GM21367 (cell line): Measurements from ENCODE around the gene ADCY4.

Experiments used
- ATAC-seq: cut with Tn5 transposase; IDR thresholded peaks from one replicate; pipeline ENCODE4 v1.9.1; 2021; ENCODE audit not compliant: unreplicated experiment

Gene ADCY4

GRCh38 chr14:24300326-24300980 is 34.4 kb downstream of the ADCY4 start:
- no peak for ATAC-seq

DNA sequence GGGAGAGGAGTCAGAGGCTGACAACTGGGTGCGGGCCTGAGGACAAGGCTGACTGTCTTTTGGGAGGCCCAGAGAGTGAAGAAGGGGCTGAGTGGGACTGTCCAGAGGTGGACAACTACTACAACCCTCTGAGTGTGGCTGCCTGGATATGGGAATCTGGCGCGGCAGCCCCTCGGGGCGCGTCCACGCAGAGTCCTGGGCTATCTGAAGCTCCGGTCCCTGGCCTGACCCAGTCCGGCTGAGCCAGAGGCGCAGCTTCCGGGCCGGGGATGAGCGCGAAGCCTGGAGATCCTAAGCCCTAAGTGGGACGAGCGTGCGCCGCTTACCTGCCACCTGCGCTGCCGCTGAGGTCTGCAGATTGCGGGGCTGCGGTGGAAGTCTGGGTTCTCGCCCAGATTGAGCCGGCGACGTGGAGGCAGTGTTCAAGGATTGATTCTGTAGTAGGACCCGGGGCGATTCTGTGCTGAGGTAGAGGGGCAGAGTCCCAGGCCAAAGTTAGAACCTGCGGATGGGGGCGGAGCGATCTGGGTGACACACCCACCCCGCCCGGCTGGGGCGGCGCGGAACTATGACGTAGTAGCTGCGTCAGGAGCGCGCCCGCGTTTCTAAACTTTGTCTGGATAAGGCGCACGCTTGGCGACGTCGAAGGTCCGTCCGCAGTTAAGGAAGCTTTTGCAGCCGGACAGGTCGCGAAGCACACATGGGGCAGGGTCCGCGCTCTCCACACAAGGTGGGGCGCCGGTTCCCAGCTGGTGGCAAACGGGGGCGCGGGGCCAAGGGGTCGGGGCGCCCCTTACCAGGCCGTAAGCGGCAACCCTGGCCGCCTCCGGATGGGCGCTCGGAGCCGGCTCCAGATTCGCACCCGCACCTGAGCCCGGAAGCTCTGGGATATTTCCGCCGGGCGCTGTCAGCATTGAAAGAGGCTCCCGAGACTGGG is 35.3 kb downstream of the ADCY4 start, which contains the start of the genes DHRS1 and NOP9:
TSS of gene DHRS1 (minus strand) at position 526 of the 937 bp plus-strand sequence. CDS start 674 bp downstream, outside the sequence.
TSS of gene NOP9 (plus strand) at position 596 of the 937 bp plus-strand sequence. CDS start at position 701, 105 bp downstream.
- peak; percentile 57 for ATAC-seq

DNA sequence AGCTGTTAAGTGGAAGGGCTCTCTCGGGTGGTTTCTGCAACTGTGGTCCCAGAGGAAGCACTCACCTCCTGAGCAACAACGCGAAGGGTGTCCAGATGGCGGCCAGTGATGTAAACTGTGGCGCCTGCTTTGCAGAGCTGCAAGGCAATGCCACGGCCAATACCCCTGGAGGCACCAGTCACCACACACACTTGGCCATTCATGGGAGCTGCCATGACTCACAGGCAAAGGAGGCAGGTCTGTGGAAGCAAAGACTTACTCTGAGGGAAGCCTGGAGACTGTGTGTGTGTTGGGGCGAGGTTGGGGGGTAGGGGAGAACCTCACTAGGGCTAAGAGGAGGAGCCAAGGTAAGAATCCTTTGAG is 36.0 kb downstream of the ADCY4 start:
- ATAC-seq, result no peak

DNA sequence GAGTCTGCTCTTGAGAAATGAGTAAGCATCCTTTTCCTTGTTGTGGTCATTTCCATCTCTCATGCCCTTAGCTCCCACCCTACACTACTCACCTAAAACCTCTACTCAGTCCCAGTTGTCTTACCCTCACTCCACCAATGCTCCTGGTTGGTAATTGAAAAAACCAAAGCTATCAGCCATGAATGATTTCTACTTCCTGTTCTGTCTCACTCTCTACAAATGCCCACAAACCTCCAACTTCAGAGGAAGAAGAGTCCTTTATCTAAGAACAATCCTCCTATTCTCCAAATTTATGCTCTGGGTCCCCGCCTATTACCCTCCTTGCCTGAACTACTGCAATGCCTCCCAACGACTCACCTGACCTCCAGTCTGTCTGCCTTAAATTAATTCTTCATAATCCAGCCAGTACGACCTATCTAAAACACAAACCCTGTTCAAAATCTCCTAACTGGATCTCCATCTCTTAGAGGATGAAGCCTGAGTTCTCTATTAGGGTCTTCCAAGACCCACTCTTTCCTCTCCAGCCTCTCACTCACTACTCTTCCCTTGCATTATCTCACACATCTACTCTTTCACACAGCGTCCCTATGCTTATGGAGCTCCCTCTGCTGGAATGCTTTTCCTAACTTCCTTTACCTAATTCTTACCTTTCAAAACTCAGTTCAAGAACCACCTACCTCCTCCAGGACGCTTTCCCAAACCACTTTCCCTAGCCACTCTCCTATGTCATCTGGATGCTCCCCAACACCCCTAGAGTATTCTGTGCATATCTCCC is 37.5 kb downstream of the ADCY4 start:
- peak; percentile 11 for ATAC-seq

DNA sequence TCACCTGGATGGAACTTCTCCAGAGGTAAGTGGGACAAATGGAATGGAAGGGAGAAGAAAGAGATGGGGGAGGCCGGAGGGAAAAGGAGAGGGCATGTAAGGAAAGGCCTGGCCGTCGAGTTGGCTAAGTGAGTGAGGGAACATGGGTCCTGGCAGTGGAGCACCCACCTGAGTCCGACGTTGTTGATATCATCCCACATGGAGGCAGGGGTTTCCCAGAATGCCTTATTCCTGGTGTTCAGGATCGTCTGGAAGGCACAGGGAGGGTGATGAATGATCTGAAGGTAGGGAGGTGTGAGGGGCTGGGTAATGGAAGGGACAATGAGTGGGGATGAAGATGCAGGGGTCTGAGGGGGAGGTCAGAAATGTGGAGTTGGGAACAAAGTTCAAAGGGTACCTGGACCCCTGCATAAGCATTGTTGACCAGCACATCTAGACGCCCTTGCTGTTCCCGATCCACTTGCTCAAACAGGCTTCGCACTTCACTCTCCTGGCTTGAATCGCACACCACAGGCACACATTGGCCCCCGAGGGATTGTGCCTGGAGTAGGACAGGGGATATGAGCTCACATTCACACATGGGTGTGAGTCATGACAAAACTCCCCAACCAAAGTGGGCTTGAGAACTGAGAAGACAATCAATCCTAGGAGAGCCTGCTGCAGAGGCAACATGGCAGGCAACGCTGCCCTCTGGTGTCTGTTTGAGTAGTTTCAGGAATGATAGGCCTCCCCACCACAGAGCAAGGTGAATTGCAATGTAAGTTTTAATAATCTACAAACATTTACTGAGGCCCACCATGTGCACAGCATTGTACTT is 38.3 kb downstream of the ADCY4 start:
- peak; percentile 39 for ATAC-seq

DNA sequence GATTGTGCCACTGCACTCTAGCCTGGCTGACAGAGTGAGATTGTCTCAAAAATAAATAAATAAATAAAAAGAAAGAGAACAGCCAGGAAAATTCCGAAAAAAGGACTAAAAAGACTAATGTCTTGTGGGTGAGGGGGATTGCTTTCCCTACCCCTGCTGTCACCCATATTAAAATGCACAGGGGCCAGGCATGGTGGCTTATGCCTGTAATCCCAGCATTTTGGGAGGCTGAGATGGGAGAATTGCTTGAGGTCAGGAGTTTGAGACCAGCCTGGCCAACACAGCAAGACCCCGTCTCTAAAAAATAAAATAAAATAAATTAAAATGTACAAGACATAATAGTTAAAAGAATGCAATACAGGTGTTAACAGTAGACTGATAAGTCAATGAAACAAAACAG is 41.3 kb downstream of the ADCY4 start:
- ATAC-seq, result no peak

DNA sequence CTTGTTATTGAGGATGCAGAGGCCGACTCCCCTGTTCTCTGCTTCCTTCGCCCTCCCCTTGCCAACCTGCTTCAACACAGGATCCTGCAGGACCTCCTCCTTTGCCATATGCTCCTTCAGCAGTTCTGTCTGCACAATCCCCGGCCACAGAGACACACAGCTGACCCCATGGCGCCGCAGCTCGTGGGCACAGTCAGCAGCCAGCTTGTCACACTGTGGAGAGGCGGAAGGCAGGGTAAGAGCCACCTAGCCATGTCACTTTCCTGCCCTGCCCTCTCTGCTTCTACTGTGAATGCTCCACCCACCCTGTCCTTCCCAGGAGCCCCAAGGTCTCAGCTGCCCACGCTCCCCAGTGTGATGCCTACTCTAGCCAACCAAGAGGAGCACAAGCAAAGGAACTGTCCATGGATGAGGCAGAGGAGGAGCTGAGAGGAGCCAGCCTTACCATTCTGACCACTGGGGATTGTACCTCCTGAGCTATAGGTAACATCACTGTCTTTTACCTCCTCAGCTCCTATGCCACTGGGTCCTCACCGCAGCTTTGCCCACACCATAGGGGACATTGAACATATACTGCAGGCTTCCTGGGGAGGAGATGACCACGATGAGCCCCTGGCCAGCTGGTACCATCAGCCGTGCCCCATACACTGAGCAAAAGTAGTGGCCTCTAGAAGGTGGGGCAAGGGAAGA is 42.6 kb downstream of the ADCY4 start:
- no peak for ATAC-seq

DNA sequence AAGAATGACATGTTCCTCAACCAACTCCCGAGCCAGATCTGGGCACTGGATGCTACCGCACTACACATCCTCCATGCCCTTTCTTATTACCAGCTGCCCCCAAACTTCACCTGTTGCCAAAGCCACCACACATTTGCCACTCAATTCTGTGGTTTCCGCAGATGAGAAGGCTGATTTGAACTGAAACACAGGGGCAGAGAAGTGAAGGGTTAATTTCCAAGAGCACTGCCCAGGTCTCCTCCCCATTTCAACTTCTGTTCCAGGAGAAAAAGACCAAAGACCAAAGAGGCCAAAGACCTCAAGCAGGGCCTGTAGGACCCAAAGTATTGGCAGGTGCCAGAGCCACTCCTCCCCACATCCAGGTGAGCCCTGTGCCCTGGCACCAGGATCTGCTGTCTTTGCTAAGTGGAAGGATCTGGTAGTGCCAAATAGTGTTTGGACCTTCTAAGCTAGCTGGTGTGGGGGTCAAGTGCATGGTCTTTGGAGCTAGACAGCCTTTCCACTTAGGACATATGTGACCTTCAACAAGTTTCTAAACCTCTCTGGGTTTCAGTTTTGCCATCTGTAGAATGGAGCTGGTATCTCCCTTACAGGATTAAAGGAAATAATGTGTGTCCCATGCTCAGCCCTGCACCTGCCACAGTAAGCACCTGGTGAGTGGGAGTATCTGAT is 43.3 kb downstream of the ADCY4 start:
- ATAC-seq, result no peak

DNA sequence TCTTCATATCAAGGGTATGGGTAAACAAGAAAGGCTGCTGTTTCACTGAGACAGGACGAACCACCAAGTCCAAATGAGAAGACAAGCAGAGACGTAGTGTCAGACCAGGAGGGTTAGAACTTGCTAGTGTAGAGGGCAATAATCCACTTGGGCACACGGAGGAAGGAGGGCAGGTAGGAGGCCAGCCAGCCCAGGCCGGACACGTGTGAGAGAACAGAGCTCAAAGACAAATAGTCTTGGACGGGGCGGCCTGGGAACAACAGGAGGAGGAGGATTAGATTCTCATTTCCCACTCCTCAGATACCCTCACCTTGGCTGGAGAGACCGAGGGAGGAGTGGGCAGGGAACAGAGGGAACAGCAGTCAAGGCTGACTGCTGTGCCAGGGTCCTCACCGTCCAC is 44.1 kb downstream of the ADCY4 start:
- ATAC-seq, result no peak

- ATAC-seq, result peak; percentile 72
Observed at GRCh38 chr14:24289649-24290280, 45.1 kb downstream of the ADCY4 start.

DNA sequence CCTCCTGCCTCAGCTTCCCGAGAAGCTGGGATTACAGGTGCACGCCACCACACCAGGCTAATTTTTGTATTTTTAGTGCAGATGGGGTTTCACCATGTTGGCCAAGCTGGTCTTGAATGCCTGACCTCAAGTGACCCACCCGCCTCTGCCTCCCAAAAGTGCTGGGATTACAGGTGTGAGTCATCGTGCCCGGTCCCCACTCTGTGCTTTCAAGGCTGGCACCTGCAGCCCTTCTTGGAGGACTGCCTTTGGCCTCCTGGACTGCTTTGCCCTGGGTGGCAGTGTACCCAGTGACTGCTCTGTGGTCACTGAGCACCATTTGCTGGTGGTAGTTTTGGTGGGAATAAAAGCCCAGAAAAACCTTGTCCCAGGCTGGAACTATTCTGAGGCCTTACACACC is 47.9 kb downstream of the ADCY4 start:
- ATAC-seq, result no peak

GRCh38 chr14:24285351-24285750 is 49.5 kb downstream of the ADCY4 start:
- no peak for ATAC-seq

DNA sequence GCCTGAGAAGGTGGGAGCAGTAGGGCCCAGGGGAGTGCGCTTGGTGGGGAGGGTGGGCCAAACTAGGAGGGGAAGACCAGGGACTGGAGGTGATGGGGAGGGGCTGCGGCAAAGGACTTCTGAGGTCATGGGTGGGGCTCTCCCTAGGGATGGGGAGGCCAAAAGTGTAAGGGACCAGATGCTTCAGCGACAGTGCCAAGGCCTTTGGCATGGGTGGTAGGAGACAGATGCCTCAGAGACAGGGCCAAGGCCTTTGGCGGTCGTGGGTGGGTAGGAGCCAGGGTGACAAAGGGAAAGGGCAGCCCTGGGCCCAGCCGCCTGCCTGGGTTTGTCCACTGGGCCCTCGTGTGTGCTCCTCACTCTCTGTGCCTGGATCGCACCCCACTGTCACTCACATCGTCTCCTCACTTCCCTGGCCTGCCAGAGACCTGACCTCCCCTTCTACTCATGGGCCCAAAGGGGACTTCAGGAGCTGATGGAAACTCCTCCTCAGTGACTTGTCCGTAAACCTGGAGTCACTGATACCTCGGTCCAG is 50.3 kb downstream of the ADCY4 start:
- ATAC-seq, result no peak

DNA sequence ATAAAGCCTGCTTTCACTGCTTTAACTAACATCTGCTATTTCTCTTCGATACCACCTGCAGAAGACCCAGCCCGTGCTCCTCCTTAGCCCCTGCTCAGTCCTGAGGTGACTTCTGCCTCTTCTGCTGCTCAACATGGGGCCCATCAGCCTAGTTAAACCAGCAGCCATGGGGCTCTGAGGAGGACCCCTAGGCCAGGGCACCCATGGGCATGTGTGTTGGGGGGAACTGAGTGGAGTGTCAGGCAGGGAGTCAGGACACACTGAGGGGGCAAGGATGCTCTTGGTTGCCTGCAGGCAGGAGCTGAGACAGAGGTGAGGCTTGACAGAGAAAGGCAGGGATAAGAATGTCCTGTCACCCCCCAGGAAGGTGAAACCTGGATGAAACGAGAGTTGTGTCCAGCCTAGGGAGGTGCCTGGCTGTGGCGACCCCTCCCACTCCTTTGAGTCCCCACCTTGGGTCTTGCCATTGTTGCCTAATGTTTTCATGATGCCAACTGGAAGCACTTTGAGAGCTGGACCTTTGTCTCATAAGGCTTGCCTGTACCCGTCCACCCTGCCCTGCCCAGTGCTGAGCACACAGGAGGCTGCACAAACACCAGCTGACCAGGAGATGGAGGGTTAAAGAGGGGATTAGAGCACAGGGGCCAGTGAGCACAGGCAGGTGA is 50.9 kb downstream of the ADCY4 start:
- no peak for ATAC-seq

- no peak for ATAC-seq
Observed at GRCh38 chr14:24282736-24283135, 52.1 kb downstream of the ADCY4 start.

DNA sequence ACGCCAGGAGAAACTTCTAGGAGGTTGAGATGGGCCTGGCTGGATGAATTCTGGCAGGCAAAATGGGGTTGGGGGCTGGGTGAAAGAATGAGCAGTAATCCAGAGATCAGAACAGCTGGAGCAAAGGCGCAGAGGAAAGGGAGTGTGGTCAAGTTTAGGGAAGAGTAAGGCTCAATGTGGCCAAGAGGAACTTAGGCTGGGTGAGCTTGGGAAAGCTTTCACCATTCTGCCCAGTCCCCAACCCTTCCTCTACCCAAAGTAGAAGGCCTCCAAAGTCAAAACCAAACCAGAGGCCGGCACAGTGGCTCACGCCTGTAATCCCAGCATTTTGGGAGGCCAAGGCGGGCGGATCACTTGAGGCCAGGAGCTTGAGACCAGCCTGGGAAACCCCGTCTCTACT is 53.2 kb downstream of the ADCY4 start:
- no peak for ATAC-seq

DNA sequence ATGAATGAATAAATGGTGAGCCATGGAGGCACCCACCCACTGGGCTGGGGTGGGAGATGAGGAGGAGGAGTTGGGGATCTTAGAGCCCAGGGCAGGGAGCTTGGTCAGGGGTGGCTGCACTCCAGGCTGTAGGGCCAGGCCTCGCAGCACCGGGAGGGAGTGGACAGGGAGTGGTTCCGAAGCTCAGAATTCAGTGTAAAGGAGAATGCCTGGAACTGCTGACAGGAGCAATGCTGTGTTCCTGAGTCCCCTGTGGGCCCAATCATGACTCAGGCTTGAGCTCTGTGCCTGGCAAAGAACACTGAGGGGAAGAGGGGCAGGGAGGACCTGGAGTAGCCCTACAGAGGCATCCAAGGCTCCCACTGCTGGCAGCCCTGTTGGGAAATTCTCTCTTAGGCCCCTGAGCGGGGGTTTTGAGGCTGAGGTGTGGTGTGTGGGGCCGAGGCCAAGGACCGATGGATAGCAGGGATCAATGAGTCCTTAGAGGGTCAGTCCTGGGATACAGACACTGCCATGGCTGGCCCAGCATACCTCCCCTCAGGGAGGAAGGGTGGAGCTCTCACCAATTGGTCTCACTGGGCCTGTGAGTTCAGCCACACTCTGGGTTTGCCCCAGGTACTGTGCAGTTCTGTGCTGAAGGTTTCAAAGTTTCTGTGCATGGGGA is 53.9 kb downstream of the ADCY4 start:
- ATAC-seq, result no peak
